Osteoblast (primary cell): ENCODE measurements around the gene TAS2R9. TPM values are rescaled to one million over a fixed set of nuclear protein-coding genes. Genes with fewer than 3 reads are reported as not detected.

Source experiments
- DNase-seq: peaks from one replicate; pipeline ENCODE4 v3.0.0; 2011; ENCODE audit warnings: low spot score, mixed read lengths; ENCODE audit not compliant: insufficient read length; ENCODE audit errors: missing footprints
- H2AFZ ChIP-seq: 2 replicates; pipeline ENCODE4 v1.6.0; 2011; ENCODE audit warnings: mild to moderate bottlenecking, low read length
- H3K27ac ChIP-seq: 2 replicates; pipeline ENCODE4 v1.5.1; 2011; ENCODE audit warnings: mild to moderate bottlenecking, low read depth, low read length, moderate library complexity
- H3K27me3 ChIP-seq: 2 replicates; pipeline ENCODE4 v1.6.0; 2012; ENCODE audit warnings: mild to moderate bottlenecking, control low read depth, inconsistent platforms, low read length, moderate library complexity; ENCODE audit not compliant: insufficient read depth
- H3K36me3 ChIP-seq: 2 replicates; pipeline ENCODE4 v1.5.1; 2011; ENCODE audit warnings: mild to moderate bottlenecking, low read length, control low read depth, moderate library complexity; ENCODE audit not compliant: insufficient read depth
- H3K4me1 ChIP-seq: 2 replicates; pipeline ENCODE4 v1.5.1; 2011; ENCODE audit warnings: mild to moderate bottlenecking, low read length, control low read depth, moderate library complexity; ENCODE audit not compliant: insufficient read depth
- H3K4me2 ChIP-seq: 2 replicates; pipeline ENCODE4 v1.6.0; 2011; ENCODE audit warnings: mild to moderate bottlenecking, low read length; ENCODE audit not compliant: insufficient read depth
- H3K4me3 ChIP-seq: fragments of 200-600 bp; sonication (generic); 3 replicates; pipeline ENCODE4 v1.5.1; 2012; ENCODE audit warnings: mild to moderate bottlenecking, low read length, inconsistent platforms; ENCODE audit not compliant: insufficient read depth
- H3K79me2 ChIP-seq: 2 replicates; pipeline ENCODE4 v1.6.0; 2012; ENCODE audit warnings: mild to moderate bottlenecking, low read length, control low read depth, inconsistent platforms; ENCODE audit not compliant: insufficient read depth
- H3K9me3 ChIP-seq: 2 replicates; pipeline ENCODE4 v1.5.1; 2011; ENCODE audit warnings: low read depth, low read length, control low read depth
- H4K20me1 ChIP-seq: 2 replicates; pipeline ENCODE4 v1.6.0; 2012; ENCODE audit warnings: mild to moderate bottlenecking, low read length, control low read depth; ENCODE audit not compliant: insufficient read depth
- total RNA-seq: library from RNA; depleted of rRNA; stranded (reverse); fragments of >200 nt; gene quantifications from 2 replicates; pipeline ENCODE4 v1.2.3, GENCODE V29; 2012
- TF ChIP-seq, protein P1 (sequence below): IDR thresholded peaks from 2 replicates; pipeline ENCODE4 v1.5.1; 2011; ENCODE audit warnings: mild to moderate bottlenecking, low read depth, low read length, moderate library complexity; ENCODE audit errors: extremely low read depth

Gene TAS2R9
- total RNA-seq, 1 donor, result not detected

DNA sequence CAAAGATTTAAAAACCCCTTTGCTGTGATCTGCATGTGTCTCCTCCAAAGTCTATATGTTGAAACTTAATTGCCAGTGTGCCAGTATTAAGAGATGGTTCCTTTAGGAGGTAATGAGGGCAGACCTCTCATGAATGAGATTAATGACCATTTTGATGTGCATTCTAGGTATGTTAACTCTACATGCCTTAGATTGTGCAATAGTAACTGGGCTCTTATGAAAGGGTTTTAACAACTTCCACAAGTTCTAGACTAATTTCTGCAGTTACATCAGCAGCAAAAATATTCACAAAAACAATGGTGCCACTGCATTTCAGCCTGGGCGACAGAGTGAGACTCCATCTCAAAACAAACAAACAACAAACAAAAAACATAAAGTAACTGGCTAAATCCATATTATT lies 20.0 kb upstream of the TAS2R9 start:
- no peaks in the 10 kb centered on the region for H3K36me3 ChIP-seq
- no peak overlapping the region for H2AFZ ChIP-seq
- TF ChIP-seq, protein P1, sequence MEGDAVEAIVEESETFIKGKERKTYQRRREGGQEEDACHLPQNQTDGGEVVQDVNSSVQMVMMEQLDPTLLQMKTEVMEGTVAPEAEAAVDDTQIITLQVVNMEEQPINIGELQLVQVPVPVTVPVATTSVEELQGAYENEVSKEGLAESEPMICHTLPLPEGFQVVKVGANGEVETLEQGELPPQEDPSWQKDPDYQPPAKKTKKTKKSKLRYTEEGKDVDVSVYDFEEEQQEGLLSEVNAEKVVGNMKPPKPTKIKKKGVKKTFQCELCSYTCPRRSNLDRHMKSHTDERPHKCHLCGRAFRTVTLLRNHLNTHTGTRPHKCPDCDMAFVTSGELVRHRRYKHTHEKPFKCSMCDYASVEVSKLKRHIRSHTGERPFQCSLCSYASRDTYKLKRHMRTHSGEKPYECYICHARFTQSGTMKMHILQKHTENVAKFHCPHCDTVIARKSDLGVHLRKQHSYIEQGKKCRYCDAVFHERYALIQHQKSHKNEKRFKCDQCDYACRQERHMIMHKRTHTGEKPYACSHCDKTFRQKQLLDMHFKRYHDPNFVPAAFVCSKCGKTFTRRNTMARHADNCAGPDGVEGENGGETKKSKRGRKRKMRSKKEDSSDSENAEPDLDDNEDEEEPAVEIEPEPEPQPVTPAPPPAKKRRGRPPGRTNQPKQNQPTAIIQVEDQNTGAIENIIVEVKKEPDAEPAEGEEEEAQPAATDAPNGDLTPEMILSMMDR, result no peak
- H3K79me2 ChIP-seq, result no peaks in the 10 kb centered on the region
- H3K4me3 ChIP-seq, result no peak overlapping the region
- no peaks in the 10 kb centered on the region for H3K4me1 ChIP-seq
- no peak overlapping the region for H3K27ac ChIP-seq
- H3K9me3 ChIP-seq, result no peaks in the 10 kb centered on the region
- H3K4me2 ChIP-seq, result no peak overlapping the region
- H3K27me3 ChIP-seq, result no peaks in the 10 kb centered on the region
- H4K20me1 ChIP-seq, result no peaks in the 10 kb centered on the region
- no peak for DNase-seq

DNA sequence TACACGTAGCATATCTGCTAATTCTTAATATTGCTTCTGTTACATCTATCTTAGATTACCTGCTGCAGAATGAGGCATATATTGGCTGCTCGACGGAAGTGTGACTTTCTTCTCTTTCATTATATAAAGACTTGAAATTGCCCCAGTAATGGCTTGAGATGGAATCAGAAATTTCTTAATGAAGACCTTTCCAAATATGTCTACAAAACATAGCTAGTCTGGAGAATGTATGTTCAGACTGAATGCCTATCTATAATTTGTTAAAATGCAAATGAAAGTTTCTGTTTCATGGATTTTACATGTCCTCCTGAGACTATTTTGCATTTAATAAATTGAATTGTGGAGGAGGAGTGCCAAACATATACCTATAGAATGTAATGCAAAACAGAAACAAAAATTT lies 16.3 kb upstream of the TAS2R9 start, which contains the start of gene TAS2R10:
TSS of gene TAS2R10 (minus strand) at position 101 of the 400 bp plus-strand sequence. CDS start at position 12, 89 bp downstream.
- TF ChIP-seq, protein P1, result no peak
- Histone ChIP-seq H3K9me3 (no peaks in the 10 kb centered on the region), H3K4me3 (no peak within 1 kb of the TSS)

DNA sequence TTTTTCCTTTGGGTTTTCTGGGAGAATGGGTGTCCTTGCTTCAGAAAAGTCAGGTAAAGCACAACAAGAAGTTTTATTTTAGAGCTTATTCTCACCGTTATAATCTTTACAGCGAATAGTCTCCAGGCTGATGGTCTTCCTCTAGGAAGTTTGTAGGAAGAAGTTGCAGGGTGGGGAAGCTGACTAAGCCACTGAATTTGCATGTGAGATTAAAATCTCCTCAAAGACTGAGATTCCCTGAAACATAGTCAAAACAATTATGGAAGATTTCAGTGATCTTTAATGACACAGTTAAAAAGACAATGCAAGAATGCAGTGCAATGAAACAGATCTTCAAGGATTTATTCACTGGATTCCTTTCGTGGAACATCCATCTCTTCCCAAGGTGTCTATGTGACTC lies 15.0 kb upstream of the TAS2R9 start:
- no peak overlapping the region for H3K27ac ChIP-seq
- no peaks in the 10 kb centered on the region for H3K9me3 ChIP-seq

More for the DNA sequence above, 16.3 kb upstream of the TAS2R9 start, which contains the start of gene TAS2R10:
- no peaks in the 10 kb centered on the region for H3K27me3 ChIP-seq
- H3K4me1 ChIP-seq, result no peaks in the 10 kb centered on the region
- no peaks in the 10 kb centered on the region for H3K79me2 ChIP-seq
- no peak within 1 kb of the TSS for H3K4me2 ChIP-seq
- H3K36me3 ChIP-seq, result no peaks in the 10 kb centered on the region
- H2AFZ ChIP-seq, result no peak within 1 kb of the TSS
- DNase-seq, result no peak
- H4K20me1 ChIP-seq, result no peaks in the 10 kb centered on the region
- no peak within 1 kb of the TSS for H3K27ac ChIP-seq

DNA sequence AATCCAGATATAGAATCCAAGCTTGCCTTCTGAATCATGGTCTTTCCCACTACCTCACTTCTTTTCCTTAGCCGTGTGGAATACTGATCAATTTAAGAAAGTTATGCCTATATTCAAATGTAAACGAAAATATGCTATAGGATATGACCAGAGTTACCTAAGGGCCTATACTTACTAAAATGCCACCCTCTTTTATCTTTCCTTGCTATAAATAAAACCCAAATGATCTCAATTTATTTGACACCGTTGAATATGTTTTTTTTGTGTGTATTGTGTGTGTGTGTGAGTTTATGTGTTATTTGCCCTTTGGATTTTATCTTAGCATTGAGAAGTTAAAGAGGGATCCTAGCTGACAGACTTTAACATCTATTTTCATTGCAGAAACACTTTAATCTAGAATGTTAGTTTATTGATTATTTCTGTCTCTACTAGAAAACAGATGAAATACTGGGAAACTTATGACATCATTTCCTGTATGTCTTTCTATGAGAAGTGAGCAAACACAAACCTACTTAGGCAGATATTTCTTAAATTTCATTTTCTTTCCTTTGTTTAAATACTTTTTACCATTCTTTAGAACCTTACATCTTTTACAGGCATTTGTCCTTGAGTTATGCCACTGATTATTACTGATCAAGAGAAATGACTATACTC lies 2.0 kb upstream of the TAS2R9 start:
- H3K4me2 ChIP-seq, result no peak overlapping the region

More for the DNA sequence above, 15.0 kb upstream of the TAS2R9 start:
- no peak overlapping the region for H2AFZ ChIP-seq
- H3K4me1 ChIP-seq, result no peaks in the 10 kb centered on the region
- H3K36me3 ChIP-seq, result no peaks in the 10 kb centered on the region
- TF ChIP-seq, protein P1, result no peak
- H3K4me2 ChIP-seq, result no peak overlapping the region
- no peak for DNase-seq
- H3K27me3 ChIP-seq, result no peaks in the 10 kb centered on the region
- H4K20me1 ChIP-seq, result no peaks in the 10 kb centered on the region
- H3K79me2 ChIP-seq, result no peaks in the 10 kb centered on the region
- no peak overlapping the region for H3K4me3 ChIP-seq

More for the DNA sequence above, 2.0 kb upstream of the TAS2R9 start:
- H2AFZ ChIP-seq, result no peak overlapping the region
- no peaks in the 10 kb centered on the region for H3K4me1 ChIP-seq
- no peak overlapping the region for H3K27ac ChIP-seq
- no peak for DNase-seq
- no peaks in the 10 kb centered on the region for H3K9me3 ChIP-seq
- H3K36me3 ChIP-seq, result no peaks in the 10 kb centered on the region
- no peaks in the 10 kb centered on the region for H4K20me1 ChIP-seq
- TF ChIP-seq, protein P1, result no peak
- H3K79me2 ChIP-seq, result no peaks in the 10 kb centered on the region
- H3K4me3 ChIP-seq, result no peak overlapping the region
- no peaks in the 10 kb centered on the region for H3K27me3 ChIP-seq
